Activated CD4-positive, CD25-positive, alpha-beta regulatory T cell treated with anti-CD3 and anti-CD28 coated beads, Interleukin-2, amount 50 U/mL, for 24 hours (primary cell): ENCODE results near the gene CEBPE.

ENCODE experiments used
- ATAC-seq, 2 donors: fragments of 150-1000 bp; cut with Tn5 transposase; one replicate each; pipeline ENCODE4 v1.10.0; 2021; ENCODE audit warnings: mild to moderate bottlenecking in 1 of 2, moderate library complexity in 1 of 2

Gene CEBPE

DNA sequence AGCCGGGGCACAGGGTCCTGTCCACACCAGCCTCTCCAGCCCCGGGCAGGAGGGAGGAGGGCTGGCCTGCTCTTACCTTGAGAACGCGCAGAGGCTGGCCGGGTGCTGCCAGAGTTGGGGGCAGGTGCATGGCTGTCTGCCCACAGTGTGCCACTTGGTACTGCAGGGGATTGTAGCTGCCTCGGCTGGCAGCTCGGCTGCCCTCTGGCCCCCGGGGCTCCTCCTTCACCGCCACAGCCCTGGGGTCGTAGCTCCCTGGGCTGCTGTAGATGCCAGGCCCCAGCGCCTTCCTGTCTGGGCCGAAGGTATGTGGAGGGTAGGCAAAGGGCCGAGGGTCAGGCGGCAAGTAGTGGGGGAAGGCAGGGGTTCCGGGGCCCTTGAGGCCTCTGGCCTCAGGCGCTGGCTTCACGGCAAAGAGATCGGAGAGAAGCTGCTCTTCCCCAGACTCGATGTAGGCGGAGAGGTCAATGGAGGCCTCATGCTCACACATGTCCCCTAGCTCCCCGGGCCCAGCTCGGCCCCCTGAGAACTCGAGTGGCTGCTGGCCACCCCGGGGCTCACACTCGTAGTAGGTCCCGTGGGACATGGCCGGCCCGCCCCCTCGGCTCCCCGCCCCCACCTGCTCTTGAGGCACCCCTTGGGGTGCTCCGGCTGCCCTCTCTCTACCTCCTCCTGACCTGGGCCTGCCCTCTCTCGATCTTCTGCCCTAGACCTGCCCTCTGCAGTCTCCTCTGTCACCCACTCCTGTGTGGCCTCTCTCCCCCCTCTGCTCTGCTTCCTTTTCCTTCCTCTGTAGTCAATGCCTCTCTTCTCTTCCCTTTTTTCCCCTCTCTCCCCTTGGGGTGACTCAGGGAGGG is at the start of gene CEBPE:
TSS of gene CEBPE (minus strand) at position 750 of the 857 bp plus-strand sequence. CDS start at position 586, 164 bp downstream.
- ATAC-seq, result no peak

DNA sequence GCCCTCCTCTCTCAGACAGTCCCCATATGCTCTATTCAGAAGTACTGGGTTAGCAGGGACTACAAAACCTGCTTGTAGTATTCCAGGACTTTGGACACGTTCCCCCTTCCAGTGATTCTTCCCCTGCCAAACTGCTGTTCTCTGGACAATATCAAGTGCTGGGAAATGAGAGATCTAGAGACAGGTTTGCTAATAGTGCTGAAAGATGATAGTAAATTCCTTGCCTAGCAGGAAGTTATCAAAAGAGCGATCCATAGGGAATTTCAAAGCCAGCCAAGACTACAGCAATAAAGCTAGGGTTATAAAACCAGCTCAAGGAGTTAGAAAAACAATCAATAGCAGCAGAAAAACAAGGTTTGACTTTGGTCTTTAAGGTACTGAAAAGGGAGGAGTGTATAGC is 49.2 kb upstream of the CEBPE start:
- no peak for ATAC-seq

DNA sequence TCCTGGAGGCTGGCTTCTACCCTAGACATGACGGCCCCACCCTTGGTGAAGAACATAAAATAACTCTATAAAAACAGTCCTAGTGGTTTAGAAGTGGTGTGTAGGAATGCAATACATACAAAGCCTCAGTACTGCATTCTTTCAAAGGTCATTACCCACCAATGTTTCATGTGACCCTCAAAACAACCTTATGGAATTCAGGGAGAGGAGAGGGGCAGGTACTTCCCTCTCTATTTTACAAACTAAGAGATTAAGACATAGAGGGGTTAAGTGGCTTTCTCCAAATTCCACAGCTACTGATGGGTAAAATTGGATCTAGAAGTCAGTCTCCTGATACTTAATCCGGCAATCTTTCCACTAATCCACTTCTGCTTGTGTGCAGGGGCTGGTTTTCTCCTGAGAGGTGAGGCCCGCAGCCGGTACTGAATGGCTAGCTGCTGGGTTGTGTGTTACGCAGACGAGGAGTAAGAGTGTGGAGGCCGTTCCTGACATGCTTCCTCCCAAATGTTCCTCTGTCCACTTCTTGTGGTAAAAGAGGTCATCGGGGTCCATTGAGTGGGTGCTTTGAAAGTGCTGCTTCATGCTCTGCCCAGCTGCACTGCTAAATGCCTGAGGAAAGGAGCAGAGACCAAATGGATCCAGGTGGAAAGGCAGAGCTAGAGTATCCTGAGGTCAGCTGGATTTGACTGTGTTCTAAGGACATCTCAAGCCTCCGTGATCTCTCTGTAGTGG is 48.2 kb upstream of the CEBPE start:
- no peak for ATAC-seq

DNA sequence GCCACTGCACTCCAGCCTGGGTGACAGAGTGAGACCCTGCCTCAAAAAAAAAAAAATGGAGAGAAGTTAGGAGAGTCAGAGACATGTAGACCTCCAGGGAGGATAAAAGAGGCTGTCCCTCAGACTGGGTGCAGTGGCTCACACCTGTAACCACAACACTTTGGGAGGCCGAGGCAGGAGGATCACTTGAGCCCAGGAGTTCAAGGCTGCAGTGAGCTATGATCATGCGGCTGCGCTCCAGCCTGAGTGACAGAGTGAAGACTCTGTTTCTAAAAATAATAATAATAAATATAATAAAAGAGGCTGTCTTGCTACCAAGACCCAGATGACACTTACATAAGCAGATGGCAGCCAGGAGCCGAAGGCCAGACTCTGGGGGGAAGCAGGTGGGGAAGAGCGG is 45.9 kb upstream of the CEBPE start:
- no peak for ATAC-seq

DNA sequence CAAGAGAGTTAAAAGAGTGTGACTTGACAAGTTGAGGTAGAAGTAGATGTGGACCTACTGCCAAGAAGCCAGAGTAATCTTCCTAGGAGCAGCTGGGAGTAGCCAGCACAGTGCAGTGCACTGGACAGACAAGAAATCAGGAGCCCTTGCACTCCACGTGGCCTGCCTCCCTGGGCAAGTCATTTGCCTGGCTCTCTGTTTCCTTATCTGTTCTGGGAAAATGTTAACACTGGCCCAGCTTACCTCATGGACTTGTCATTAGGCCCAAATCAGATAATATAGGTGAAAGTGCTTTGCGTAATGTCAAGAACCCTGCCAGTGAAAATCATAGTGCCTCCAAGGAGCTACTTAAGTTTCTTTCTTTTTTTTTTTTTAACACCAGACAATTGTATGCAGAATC is 45.2 kb upstream of the CEBPE start:
- ATAC-seq, result no peak

DNA sequence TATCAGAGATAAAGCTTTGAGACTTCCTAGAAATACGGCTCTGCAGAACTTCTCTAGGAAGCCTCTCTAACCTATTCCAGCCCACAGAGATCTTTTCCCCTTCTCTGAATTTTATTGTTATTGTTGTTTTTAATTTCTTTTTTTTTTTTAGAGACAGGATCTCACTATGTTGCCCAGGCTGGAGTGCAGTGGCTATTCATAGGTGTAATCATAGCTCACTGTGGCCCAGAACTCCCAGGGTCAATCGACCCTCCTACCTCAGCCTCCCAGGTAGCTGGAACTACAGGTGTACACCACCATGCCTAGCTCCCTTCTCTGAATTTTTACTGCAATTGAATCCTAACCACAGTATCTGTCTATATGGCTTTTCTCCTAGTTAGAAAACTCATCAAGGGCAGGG is 44.8 kb upstream of the CEBPE start:
- no peak for ATAC-seq

DNA sequence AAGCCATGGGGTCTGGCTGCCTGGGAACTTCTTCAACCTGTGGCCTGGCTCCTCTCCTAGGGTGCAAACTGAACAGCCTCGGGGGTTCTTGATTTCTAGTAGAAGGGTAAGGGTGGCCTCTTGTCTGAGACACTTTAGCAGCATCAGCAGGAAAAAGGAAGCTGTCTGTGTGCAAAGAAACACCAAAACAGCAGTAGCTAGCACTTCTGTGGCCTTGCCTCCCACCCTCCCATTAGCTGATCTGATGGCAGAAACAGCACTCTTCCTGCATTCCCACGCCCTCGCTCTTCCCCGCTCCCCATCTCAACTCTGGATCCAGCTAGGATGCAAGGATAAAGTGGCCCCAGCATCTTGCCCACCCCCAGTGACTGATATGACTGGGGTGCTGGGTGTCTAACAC is 43.7 kb upstream of the CEBPE start:
- ATAC-seq, result no peak

DNA sequence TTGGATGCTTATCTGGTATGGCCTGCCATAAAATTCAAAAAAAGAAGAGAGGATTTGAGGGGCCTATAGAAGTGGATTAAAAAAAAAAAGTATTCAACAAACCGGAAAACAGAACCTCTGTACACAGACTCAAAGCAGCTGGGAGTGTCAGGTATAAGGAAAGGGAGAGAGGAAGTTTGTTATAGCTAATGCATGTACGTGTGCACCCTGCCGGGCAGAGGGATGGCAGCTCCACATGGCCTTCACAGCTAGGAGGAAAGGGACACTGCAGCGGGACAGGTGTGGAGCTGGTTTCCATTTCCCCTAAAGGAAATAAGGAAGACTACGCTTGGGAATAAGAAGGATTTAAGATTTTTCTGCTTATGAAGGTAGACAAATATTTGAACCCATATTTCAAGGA is 43.0 kb upstream of the CEBPE start:
- ATAC-seq, result no peak

DNA sequence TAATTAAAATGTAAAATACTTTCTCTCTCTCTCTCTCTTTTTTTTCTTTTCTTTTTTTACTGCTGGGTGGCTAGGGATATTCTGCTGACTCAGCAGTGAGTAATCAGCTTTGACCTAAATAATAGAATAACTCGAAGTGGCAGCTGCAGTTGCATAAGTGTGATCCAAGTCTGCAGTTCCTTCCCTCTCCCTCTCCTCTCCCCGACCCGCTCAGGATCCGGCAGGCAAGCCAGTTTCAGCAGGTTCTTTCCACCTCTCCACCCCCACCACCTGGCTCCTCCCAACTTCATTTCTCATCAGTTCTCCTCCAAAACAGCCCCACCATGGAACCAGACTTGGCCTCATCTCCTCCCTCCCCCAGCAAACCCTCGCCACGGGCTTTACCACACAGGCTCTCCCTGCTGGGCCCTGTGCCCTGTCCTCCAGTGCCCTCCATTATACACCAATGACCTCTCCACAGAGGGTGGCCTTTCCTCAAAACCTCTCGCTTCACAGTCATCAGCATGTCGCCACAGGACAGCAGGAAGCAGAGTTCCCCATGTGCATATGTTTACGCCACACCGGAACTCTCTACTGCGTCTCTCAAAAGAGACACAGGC is 42.0 kb upstream of the CEBPE start:
- no peak for ATAC-seq

DNA sequence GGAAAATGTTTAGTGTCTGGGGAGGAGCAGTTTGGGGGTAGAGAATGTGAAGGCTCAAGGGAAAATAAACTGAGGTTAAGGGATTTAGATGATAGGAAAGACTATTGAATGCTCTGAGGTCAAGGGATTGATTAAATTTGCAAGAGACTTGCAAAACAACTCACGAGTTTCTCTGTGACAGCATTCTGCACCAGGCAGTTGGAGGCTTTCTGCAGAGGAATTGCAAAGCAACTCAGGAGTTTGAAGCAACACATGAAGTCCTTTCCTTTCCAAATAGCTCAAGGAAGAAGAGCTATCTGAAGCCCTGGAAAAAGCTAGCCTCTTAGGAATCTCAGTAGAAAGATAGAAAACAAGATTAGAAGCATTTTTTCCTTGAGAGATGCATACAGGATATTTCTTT is 40.5 kb upstream of the CEBPE start:
- no peak for ATAC-seq

DNA sequence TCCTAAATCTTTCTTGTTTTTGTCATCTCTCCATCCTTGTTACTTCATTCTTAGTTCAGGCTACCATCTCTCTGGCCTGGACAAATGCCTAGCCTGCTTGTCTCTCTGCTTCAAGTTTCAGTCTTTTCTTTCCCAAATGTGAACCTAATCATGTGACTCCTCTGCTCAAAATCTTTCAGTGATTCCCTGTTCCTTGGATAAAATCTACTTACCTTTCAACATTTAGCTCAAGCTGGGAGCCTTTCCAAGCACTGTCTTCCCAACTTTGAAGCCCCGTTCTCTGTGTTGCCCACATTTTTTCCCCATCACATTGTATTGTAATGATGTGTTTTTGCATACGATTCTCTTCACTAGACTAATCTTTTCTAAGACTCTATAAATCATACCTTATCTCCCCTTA is 39.7 kb upstream of the CEBPE start:
- ATAC-seq, result no peak

DNA sequence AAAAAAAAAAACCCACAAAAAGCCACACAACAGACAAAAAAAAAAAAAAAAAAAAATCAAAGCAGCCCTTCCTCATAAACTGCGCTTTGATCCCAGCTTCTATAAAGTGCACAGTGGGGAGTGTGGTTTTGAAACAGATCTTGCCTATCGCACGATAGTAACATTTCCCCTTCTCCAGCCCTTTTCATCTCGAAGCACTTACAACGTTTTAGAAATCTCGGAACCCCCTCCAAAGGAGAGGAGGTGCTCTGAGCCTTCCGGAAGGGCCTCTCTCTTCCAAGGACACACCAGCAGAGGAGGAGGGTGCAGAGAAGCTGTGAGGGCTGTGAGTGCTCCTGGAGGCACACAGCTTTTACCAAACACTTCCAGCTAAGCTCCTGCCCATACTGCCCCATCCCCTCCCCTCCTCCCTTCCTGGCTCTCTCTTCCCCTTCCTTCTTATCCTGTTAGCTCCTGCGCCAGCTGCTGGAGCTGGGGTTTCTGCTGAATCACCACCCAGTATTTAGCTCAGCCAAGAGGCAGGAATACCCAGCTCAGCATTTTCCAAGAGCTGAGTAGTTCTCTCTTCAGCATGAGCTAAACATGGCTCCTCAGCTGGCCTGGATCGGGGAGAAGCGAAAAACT is 36.0 kb upstream of the CEBPE start:
- no peak for ATAC-seq

DNA sequence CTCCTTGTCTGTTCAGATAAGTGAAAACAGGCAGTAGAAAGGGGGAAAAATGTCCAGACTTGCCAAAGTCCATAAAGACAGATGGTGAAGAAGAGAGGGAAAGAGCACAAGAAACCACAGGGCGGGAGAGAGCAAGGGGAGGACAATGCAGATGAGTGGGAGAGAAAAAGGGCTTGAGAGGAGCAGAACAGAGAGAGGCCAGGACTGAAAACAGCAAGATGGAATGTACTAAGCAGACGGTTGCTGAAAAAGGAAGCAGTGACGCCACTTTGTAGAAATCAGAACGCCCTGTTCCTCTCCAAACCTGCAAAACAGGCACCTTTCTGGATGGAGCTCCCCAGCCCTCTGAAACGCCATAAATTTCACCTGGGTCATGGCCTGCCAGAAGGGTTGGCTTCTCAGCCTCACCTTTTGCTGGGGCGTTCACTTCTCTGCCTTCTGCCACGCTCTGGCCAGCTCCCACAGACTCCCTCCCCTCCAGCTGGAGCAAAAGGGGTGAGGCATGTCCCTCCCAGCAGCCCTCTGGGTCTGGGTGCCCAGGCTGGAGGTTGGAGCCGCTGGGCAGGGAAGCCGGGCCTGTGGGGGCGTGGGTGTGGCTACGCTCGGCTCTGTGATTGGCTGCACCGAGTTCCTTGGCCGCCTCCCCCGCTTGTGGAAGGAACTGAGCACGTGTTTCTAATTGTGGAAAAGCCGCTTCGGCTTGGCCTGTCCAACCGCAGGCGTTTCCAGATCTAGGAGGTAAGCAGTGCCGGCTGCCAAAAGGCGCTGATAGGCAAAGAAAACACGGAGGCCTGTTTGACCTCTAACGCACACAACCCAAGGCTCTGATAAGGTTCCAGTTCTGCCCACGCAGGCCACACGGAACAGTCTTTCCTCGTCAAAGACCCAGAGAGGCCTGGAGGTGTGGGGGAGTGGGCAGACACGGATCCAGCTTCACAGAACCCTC is 35.1 kb upstream of the CEBPE start:
- ATAC-seq, result no peak

DNA sequence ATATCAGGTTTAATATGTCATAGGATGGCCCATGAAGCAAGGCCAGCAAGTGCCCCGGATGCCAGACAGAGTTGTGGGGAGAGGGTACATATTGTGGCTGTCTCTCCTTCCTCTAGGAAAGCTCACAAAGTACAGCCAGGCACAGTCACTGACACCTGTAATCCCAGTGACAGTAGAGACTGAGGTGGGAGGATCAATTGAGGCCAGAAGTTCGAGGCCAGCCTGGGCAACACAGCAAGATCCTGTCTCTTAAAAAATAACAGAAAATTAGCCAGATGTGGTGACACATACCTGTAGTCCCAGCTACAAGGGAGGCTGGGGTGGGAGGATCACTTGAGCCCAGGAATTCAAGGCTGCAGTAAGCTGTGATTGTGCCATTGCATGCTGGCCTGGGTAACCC is 32.3 kb upstream of the CEBPE start:
- ATAC-seq, result no peak

DNA sequence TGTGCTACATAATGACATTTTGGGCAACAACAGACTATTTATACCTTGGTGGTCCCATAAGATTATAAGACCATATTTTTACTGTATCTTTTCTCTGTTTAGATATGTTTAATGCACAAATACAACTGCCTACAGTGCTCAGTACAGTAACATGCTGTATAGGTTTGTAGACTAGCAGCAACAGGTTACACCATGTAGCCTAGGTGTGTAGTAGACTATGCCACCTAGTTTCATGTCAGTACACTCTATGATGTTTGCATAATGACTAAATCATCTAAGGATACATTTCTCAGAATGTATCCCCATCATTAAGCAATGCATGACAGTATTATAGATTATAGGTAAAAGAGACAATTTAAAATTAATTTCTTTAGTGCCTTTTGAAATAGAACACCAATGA is 30.7 kb upstream of the CEBPE start:
- no peak for ATAC-seq

DNA sequence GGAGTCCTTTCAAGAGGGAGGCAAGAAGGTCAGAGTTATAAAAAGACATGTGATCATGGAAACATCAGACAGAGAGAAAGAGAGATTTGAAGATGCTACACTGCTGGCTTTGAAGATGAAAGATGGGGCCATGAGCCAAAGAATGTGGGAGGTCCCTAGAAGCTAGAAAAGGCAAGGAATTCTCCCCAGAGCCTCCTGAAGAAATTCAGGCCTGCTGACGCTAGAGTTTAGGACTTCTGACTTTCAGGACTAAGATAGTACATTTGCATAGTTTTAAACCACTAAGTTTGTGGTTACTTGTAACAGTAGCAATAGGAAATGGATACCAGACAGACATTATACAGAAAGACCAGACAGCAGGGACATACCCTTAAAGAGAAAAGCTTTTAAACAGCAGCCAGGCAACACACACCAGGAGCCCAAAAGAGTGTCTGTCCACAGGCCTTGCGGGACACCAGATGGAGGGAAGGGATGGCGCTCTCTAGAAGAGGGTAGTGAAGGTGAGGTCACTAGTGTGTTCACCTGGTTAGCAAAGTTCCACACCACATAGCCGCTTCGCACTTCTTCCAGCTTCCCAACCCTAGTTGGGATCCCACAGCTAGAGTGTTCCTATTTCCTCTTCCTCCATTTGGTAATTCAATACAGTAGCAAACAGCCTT is 29.7 kb upstream of the CEBPE start:
- ATAC-seq, result no peak

DNA sequence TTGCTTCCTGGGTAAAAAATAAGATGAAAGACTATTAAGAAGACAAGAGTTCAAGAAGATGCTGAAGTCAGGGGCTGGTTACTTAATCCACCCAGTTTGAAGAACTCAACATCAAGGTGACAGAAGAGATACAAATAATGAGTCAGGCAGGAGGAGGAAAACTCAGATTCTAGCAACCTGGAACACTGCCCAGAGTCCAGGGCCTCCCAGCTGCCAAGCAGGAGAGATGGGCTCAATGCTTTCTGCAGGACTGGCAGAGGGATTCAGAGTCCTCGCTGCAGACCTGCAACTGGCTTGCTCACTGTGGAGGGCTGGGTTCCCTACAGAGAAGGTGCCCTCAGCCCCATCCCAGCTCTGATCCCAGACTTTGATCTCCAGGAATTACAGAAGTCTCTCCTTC is 28.6 kb upstream of the CEBPE start:
- no peak for ATAC-seq

DNA sequence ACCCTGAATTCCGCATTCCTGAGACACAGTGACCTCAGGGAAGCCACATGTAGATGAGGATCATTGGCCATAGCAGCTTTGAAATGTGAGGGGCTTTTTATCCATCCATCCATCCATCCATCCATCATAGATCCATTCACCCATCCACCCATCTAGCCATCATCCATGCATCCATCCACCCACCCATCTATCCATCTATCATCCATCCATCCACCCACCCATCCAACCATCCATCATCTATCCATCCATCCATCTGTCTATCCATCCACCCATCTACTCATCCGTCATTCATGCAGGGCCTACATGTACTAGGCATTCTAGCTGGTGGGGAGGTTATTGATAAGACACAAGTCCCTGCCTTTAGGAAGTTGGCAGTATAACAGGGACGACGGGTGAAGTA is 27.9 kb upstream of the CEBPE start:
- no peak for ATAC-seq

DNA sequence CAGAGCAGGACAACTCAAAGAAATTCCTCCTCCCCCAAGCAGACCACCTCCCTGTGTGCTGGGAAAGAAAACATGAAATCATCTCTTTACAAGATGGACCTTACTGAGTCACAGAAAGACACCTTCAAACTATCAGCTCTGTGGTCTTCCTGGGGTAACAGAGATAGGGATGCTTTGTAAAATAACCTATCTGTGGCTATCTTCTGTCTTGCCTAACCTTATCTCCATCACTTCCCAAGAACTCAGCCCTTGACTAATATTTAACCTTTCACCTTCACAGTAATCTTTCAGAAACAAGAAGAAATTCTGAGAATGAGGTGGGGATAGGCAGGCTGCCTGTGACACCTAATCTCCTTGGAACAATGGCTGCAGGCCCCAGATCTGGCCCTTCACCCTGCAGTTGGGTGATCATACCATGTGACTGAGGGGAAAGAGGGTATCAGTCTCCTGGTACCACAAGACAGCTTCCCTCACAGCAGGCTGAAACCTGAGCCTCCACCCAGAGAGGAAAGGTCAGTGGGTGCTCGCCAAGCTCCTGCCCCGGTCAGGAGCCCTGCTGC is 27.4 kb upstream of the CEBPE start:
- no peak for ATAC-seq

DNA sequence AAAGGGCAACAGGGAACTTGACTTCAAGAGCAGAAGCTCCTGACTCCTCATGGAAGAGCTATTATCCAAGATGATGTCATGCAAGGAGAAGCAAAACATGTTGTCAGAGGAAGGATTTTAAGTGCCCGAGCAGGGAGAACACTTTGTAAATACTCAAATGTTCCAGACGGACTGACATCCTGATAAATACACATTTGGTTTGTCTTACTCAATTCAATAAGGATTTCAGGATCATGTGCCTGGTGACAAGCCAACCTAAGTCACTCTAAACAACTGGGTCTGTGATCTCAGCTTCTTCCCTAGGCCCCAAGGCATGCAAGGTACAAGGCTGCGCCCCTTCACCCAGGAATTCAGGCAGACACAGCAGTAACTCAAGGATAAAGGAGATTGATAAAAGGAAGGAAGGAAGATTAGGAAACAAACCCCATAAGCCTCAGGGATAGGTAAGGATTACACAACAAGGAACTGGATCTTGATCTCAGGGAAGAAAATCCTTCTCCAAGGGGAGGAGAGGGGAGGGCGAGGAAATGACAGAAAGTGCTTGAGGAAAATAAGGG is 26.8 kb upstream of the CEBPE start:
- ATAC-seq, result no peak

DNA sequence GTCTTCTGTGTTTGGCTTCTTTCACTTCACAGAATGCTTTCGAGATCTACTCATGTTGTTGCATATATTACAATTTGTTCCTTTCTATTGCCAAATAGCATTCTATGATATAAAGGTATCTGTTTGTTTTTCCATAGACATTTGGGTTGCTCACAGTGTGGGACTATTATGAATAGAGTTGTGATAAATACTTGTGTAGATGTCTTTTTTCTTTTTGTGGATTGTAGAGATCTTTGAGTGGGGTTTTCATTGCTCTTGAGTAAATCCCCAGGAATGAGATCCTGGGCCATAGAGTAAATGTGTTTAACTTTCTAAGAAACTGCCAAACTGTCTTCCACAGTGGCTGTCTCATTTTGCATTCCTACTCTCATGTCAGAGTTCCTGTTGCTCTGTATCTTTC is 24.9 kb upstream of the CEBPE start:
- no peak for ATAC-seq
